CD14-positive monocyte (primary cell): ENCODE data around the gene ATP11A. TPM values are rescaled to one million over a fixed set of nuclear protein-coding genes. Genes with fewer than 3 reads are reported as not detected.

ENCODE experiments used
- DNase-seq, 3 donors: peaks; one replicate each; pipeline ENCODE4 v3.0.0-alpha.2; 2011 to 2022
- H2AFZ ChIP-seq: 2 replicates; pipeline ENCODE4 v1.6.0; 2012; ENCODE audit warnings: mild to moderate bottlenecking, low read depth, low read length, inconsistent platforms; ENCODE audit not compliant: insufficient read depth, poor library complexity, severe bottlenecking
- H3K27ac ChIP-seq, 2 donors: 1 replicate in 1 of 2; 2 replicates in 1 of 2; pipeline ENCODE4 v1.5.1; 2012 to 2013; ENCODE audit warnings: low read length in 2 of 2, control low read depth in 1 of 2, inconsistent platforms in 1 of 2, low read depth in 1 of 2, mild to moderate bottlenecking in 1 of 2
- H3K27me3 ChIP-seq, 2 donors: one replicate each; pipeline versions ENCODE4 v1.6.0 to v1.6.1; 2011 to 2013; ENCODE audit warnings: low read length in 2 of 2; ENCODE audit not compliant: control insufficient read depth in 2 of 2, insufficient read depth in 2 of 2
- H3K36me3 ChIP-seq, 2 donors: replicated peaks in 1 of 2; 1 replicate in 1 of 2; 2 replicates in 1 of 2; pipeline versions ENCODE4 v1.5.1 to v1.6.1; 2012 to 2013; ENCODE audit warnings: low read length in 2 of 2, control low read depth in 1 of 2, inconsistent platforms in 1 of 2, mild to moderate bottlenecking in 1 of 2; ENCODE audit not compliant: insufficient read depth in 2 of 2, control insufficient read depth in 1 of 2
- H3K4me1 ChIP-seq, 2 donors: 1 replicate in 1 of 2; 2 replicates in 1 of 2; pipeline versions ENCODE4 v1.5.1 to v1.6.1; 2012 to 2013; ENCODE audit warnings: low read length in 2 of 2, control low read depth in 1 of 2, inconsistent platforms in 1 of 2, mild to moderate bottlenecking in 1 of 2, moderate library complexity in 1 of 2; ENCODE audit not compliant: insufficient read depth in 2 of 2, control insufficient read depth in 1 of 2
- H3K4me2 ChIP-seq: replicated peaks from 2 replicates; pipeline ENCODE3; 2012; ENCODE audit warnings: low read length, moderate library complexity, mild to moderate bottlenecking; ENCODE audit not compliant: poor library complexity, severe bottlenecking; ENCODE audit errors: extremely low read depth
- H3K4me3 ChIP-seq, 3 experiments: fragments of 200-600 bp in 1 of 3; sonication (generic) in 1 of 3; replicated peaks in 1 of 3; 1 replicate in 2 of 3; 2 replicates in 1 of 3; pipeline ENCODE4 v1.5.1; 2011 to 2013; ENCODE audit warnings: low read length in 3 of 3, mild to moderate bottlenecking in 3 of 3, control low read depth in 2 of 3, low read depth in 2 of 3, inconsistent platforms in 1 of 3, moderate library complexity in 1 of 3
- H3K79me2 ChIP-seq: 2 replicates; pipeline ENCODE4 v1.6.0; 2012; ENCODE audit warnings: mild to moderate bottlenecking, control low read depth, inconsistent platforms, low read length, moderate library complexity; ENCODE audit not compliant: insufficient read depth
- H3K9ac ChIP-seq: 2 replicates; pipeline ENCODE4 v1.6.0; 2017; ENCODE audit warnings: low read length, mild to moderate bottlenecking; ENCODE audit not compliant: insufficient read depth, poor library complexity, severe bottlenecking
- H3K9me3 ChIP-seq, 2 donors: replicated peaks in 1 of 2; 1 replicate in 1 of 2; 2 replicates in 1 of 2; pipeline versions ENCODE4 v1.5.1 to v1.6.1; 2012 to 2013; ENCODE audit warnings: low read length in 2 of 2, control low read depth in 1 of 2; ENCODE audit not compliant: control insufficient read depth in 1 of 2, insufficient read depth in 1 of 2
- H4K20me1 ChIP-seq: 2 replicates; pipeline ENCODE4 v1.6.0; 2012; ENCODE audit warnings: mild to moderate bottlenecking, low read length, control low read depth, moderate library complexity; ENCODE audit not compliant: insufficient read depth
- H3K27ac Mint-ChIP-seq, 7 donors: one replicate each; pipeline ENCODE4 v1.8.0; 2020; ENCODE audit warnings: mild to moderate bottlenecking in 7 of 7, mixed read lengths in 7 of 7, moderate library complexity in 6 of 7, inconsistent platforms in 2 of 7
- H3K27me3 Mint-ChIP-seq, 3 donors: one replicate each; pipeline ENCODE4 v1.8.0; 2021 to 2022; ENCODE audit warnings: low read depth in 3 of 3, mild to moderate bottlenecking in 3 of 3, mixed read lengths in 3 of 3, moderate library complexity in 3 of 3, inconsistent platforms in 1 of 3
- H3K36me3 Mint-ChIP-seq, 2 donors: one replicate each; pipeline ENCODE4 v1.8.0; 2020; ENCODE audit warnings: mixed read lengths in 2 of 2, inconsistent platforms in 1 of 2, mild to moderate bottlenecking in 1 of 2
- H3K4me1 Mint-ChIP-seq: one replicate; pipeline ENCODE4 v1.8.0; 2020; ENCODE audit warnings: mild to moderate bottlenecking, mixed read lengths
- H3K4me3 Mint-ChIP-seq, 2 donors: one replicate each; pipeline ENCODE4 v1.8.0; 2020; ENCODE audit warnings: mild to moderate bottlenecking in 2 of 2, mixed read lengths in 2 of 2, moderate library complexity in 1 of 2
- H3K9me3 Mint-ChIP-seq, 7 donors: one replicate each; pipeline ENCODE4 v1.8.0; 2020 to 2022; ENCODE audit warnings: mixed read lengths in 7 of 7, mild to moderate bottlenecking in 6 of 7, moderate library complexity in 6 of 7, inconsistent platforms in 2 of 7
- WGBS: methylation state at CpG from one replicate; pipeline ENCODE4 v1.1.5; 2013; ENCODE audit warnings: missing lambda C conversion rate; ENCODE audit not compliant: insufficient coverage; 5-methylcytosine and 5-hydroxymethylcytosine counted together
- intact Hi-C, 2 donors: fragments of 100-400 bp; cut with micrococcal nuclease; formaldehyde crosslinking; loops; one replicate each; pipeline versions ENCODE4 v1.15.0 to v1.15.1; 2023
- polyA plus RNA-seq, 3 donors: library from polyadenylated mRNA; depleted of rRNA in 1 of 3; unstranded in 2 of 3; stranded (reverse) in 1 of 3; fragments of 300-500 nt in 2 of 3; fragments of >200 nt in 1 of 3; fragmentation: Illumina TruSeq in 2 of 3; gene quantifications; 1 replicate in 2 of 3; 2 replicates in 1 of 3; pipeline ENCODE4 v1.2.3, GENCODE V29; 2012 to 2021
- TF ChIP-seq, protein P1 (sequence below): fragments of 200-600 bp; IDR thresholded peaks from one replicate; pipeline ENCODE4 v1.8.0; 2022; ENCODE audit warnings: antibody characterized with exemption, mild to moderate bottlenecking

ATP11A gene
- polyA plus RNA-seq, 3 donors, result 7.2 to 45.4 (median 7.6) TPM

GRCh38 chr13:112926003-112926402, 236.2 kb downstream of the ATP11A start:
- WGBS, result 95% methylated on average over 15 of the region's 15 CpGs
- no peaks in the 10 kb centered on the region for H3K79me2 ChIP-seq
- peaks cover 17 to 24% of the 10 kb centered on the region in 2 donors for H3K27me3 ChIP-seq
- no peak overlapping the region for H3K4me3 ChIP-seq
- TF ChIP-seq, protein P1, sequence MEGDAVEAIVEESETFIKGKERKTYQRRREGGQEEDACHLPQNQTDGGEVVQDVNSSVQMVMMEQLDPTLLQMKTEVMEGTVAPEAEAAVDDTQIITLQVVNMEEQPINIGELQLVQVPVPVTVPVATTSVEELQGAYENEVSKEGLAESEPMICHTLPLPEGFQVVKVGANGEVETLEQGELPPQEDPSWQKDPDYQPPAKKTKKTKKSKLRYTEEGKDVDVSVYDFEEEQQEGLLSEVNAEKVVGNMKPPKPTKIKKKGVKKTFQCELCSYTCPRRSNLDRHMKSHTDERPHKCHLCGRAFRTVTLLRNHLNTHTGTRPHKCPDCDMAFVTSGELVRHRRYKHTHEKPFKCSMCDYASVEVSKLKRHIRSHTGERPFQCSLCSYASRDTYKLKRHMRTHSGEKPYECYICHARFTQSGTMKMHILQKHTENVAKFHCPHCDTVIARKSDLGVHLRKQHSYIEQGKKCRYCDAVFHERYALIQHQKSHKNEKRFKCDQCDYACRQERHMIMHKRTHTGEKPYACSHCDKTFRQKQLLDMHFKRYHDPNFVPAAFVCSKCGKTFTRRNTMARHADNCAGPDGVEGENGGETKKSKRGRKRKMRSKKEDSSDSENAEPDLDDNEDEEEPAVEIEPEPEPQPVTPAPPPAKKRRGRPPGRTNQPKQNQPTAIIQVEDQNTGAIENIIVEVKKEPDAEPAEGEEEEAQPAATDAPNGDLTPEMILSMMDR, result no peak
- H3K9me3 Mint-ChIP-seq, result peaks cover 0 to 6% (median 3%) of the 10 kb centered on the region in 7 donors
- no peaks in the 10 kb centered on the region for H3K9me3 ChIP-seq
- intact Hi-C loops, result no loop called here
- no peak overlapping the region for H3K27ac Mint-ChIP-seq
- no peaks in the 10 kb centered on the region for H3K36me3 ChIP-seq
- H3K4me2 ChIP-seq, result no peak overlapping the region
- H3K4me1 Mint-ChIP-seq, result peaks cover 9% of the 10 kb centered on the region
- peaks cover 0 to 7% of the 10 kb centered on the region in 2 donors for H3K4me1 ChIP-seq
- H2AFZ ChIP-seq, result no peak overlapping the region
- peaks cover 29 to 35% (median 30%) of the 10 kb centered on the region in 3 donors for H3K27me3 Mint-ChIP-seq
- no peak overlapping the region for H3K9ac ChIP-seq
- no peak for DNase-seq
- H3K4me3 Mint-ChIP-seq, result no peak overlapping the region
- H4K20me1 ChIP-seq, result no peaks in the 10 kb centered on the region
- no peaks in the 10 kb centered on the region for H3K36me3 Mint-ChIP-seq
- no peak overlapping the region for H3K27ac ChIP-seq

DNA sequence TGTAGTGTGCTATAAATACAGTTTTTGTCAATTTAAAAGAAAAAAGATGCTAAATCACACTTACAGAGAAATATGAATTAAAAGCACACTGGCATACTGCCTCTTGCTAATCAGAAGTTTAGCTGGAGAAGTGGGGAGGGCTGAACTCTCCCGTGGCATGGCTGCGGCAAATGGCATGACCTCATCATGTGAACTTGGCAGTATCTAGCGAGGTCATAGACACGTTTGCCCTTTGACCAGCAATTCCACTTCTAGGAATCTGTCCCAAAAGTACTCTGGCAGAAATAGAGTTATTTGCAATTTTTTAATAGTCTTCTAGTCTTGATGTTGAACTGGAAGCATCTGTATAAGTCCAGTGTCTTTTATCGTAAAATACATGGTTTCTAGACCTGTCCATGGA, 237.2 kb downstream of the ATP11A start:
- H3K4me1 Mint-ChIP-seq, result peaks cover 9% of the 10 kb centered on the region
- Histone ChIP-seq H3K9ac (no peak overlapping the region), H2AFZ (no peak overlapping the region), H3K79me2 (no peaks in the 10 kb centered on the region), H4K20me1 (no peaks in the 10 kb centered on the region), H3K27ac (no peak overlapping the region), H3K9me3 (no peaks in the 10 kb centered on the region), H3K4me1 (peaks cover 0 to 7% of the 10 kb centered on the region in 2 donors), H3K4me2 (no peak overlapping the region), H3K36me3 (no peaks in the 10 kb centered on the region), H3K27me3 (peaks cover 17 to 24% of the 10 kb centered on the region in 2 donors), H3K4me3 (no peak overlapping the region)
- H3K4me3 Mint-ChIP-seq, result no peak overlapping the region
- intact Hi-C loops, result no loop called here
- DNase-seq, result no peak
- TF ChIP-seq, protein P1, result no peak
- peaks cover 0 to 6% (median 3%) of the 10 kb centered on the region in 7 donors for H3K9me3 Mint-ChIP-seq
- H3K27ac Mint-ChIP-seq, result no peak overlapping the region
- 94% methylated on average over 3 of the region's 5 CpGs for WGBS
- H3K27me3 Mint-ChIP-seq, result peaks cover 29 to 34% (median 30%) of the 10 kb centered on the region in 3 donors
- no peaks in the 10 kb centered on the region for H3K36me3 Mint-ChIP-seq
